ACHN (cell line): Measurements from ENCODE around the gene NEURL1B.
A peak's percentile ranks its signal among the peaks of the same experiment; 100 is the strongest.

ENCODE experiments used
- DNase-seq: peaks from one replicate; pipeline ENCODE4 v3.0.0-alpha.2; 2015
- in situ Hi-C: cut with HindIII; loops from 2 replicates; pipeline ENCODE4 v1.10.0; 2017; ENCODE audit warnings: low sequenced_read_pairs, low pct_ligation_motif_present, low pct_unique_long_range_greater_than_20kb

NEURL1B gene

GRCh38 chr5:172630082-172630481 lies 11.0 kb upstream of the NEURL1B start:
- in situ Hi-C loops, result no loop called here
- DNase-seq, result no peak

DNA sequence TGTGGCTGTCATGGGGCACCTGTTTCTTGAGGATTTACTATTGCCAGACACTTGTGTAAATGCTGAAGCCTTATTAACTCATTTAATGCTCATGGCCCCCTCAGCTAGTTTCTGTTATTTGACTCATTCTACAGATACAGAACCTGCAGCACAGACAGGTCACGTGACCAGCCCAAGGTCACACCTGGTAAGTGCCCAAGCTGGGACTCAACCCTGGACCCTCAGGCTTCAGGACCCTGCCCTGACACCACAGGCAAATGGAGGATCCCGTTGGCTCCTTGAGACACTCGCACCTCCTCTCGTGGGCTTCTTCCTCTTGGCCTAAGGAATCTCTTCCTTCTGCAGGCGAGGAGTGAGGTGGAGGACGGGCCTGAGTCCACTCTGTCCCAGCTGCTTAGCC lies 10.6 kb upstream of the NEURL1B start:
- in situ Hi-C loops, result no loop called here
- DNase-seq, result no peak

- DNase-seq, result no peak
- in situ Hi-C loops, result no loop called here
Observed at GRCh38 chr5:172630986-172631385, 10.1 kb upstream of the NEURL1B start.

- DNase-seq, result no peak
- in situ Hi-C loops, result no loop called here
Observed at GRCh38 chr5:172632346-172633092, 8.5 kb upstream of the NEURL1B start.

- in situ Hi-C loops, result no loop called here
- no peak for DNase-seq
Observed at GRCh38 chr5:172633403-172633970, 7.6 kb upstream of the NEURL1B start.

GRCh38 chr5:172634106-172634899 lies 6.8 kb upstream of the NEURL1B start:
- in situ Hi-C loops, result no loop called here
- DNase-seq, result no peak

DNA sequence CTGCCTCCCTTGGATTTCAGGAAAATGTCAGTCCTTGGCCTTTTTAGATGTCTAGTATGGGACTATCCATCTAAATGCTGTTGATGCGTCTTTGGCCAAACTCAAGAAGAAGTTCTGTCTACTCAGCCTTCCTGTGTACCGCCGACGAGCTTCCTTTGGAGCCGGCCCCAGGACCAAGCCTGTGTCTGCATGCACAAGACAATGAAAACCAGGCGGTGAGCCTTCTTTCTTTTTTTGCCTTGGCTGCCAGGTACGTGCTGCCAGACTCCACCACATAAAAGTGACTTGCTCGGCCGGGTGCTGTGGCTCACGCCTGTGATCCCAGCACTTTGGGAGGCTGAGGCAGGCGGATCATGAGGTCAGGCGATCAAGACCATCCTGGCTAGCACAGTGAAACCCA lies 6.0 kb upstream of the NEURL1B start:
- DNase-seq, result no peak
- in situ Hi-C loops, result no loop called here

GRCh38 chr5:172636279-172637050 lies 4.6 kb upstream of the NEURL1B start:
- in situ Hi-C loops, result no loop called here
- DNase-seq, result no peak

DNA sequence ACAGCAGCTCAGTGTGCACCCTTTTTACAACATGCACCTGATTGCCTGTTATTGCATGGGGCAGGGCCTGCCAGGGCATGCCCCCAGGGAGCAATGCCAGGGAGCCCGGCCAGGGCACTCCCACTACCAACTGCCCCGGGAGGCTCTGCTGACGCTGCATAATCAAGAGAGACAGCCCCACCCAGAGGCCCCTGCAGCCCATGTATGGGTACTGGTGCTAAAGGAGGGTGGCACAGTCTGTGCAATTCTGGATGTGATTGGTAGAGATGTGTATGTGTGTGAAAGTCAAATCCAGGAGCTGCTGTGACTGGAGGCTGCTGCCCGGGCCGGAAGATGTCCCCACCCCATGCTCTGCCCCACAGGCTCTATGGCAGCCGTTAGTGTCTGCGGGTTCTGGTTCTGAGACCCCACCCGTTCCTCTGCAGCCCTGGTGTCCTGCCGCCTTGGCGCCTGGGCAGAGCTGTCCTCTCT lies 3.9 kb upstream of the NEURL1B start:
- peak; percentile 26 for DNase-seq

DNA sequence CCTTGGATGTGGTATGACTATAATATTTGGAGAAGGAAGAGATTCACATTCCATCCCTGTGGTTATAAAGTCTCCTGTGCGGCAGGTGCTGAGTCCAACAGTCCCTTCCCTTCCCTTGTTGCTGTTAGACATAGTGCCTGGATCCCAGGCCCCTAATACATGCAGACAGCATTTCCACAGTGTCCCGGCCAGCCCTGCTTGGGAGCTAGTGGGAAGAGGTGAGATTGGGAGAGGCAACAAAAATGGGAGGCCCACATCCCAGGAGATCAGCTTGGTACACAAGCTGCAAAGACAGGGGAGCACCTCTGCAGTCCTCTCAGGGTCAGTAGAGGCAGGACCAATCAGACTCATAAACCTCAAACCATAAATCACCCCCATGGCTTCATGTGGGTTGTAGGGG lies 3.3 kb upstream of the NEURL1B start:
- no peak for DNase-seq
- in situ Hi-C loops, result no loop called here

More for the DNA sequence above, 3.9 kb upstream of the NEURL1B start:
- in situ Hi-C loops, result no loop called here

GRCh38 chr5:172638209-172638768 lies 2.8 kb upstream of the NEURL1B start:
- DNase-seq, result no peak
- in situ Hi-C loops, result no loop called here

DNA sequence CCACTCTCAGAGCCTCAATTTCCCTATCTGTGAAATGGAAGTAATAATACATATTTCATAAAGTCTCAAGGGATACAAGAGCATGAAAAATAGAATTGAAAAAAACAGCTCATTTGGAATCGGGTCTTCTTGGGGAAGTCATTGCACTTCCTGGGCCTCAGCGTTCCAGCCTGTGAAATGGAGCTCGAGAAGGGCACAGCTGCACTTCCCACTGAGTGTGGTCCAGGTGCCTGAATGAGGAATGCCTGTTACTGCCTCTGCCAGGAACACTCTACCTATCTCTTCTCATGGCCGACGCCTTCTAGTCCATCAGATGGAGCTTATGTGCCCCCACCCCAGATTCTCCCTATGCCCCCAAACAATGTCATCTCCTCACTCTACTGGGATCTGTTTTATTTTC lies 924 bp upstream of the NEURL1B start:
- no peak for DNase-seq
- in situ Hi-C loops, result no loop called here

- DNase-seq, result no peak
- in situ Hi-C loops, result no loop called here
Observed at GRCh38 chr5:172641359-172642050, 442 bp downstream of the NEURL1B start.

DNA sequence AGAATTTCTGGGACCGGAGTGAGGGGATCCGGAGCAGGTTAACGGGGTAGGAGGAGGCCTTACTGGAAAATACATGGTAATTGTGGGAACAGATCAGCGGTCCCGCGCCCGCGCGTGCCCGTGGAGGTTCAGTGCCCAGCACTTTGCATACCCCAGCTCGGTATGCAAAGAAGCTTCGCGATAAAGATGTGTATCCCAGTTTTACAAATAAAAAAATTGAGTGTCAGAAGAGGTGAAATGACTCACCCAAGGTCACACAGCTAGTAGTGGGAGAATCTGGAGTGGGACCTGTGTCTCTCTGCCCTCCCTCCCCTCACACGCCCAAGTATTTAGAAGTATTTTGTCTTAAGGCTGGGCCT lies 967 bp downstream of the NEURL1B start:
- no peak for DNase-seq
- in situ Hi-C loops, result no loop called here

DNA sequence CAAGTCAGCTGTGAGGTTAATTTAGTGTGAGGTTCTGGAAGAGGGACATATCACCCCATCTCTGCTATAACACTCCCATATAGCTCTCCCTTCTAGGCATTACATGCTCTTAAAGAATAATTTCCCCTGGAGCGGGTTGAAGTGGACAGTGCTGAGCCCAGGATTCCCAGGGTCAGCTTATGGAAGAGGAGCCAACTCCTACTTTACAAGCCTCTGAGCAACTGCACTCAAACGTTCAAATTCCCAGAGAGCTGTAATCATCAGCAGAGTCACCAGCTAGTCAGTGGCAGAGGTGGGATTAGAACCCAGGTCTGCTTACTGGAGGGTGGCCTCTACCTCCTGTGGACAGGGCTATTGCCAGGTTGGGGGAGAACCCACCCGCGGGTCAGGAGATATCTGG lies 1.4 kb downstream of the NEURL1B start:
- DNase-seq, result no peak
- in situ Hi-C loops, result no loop called here

DNA sequence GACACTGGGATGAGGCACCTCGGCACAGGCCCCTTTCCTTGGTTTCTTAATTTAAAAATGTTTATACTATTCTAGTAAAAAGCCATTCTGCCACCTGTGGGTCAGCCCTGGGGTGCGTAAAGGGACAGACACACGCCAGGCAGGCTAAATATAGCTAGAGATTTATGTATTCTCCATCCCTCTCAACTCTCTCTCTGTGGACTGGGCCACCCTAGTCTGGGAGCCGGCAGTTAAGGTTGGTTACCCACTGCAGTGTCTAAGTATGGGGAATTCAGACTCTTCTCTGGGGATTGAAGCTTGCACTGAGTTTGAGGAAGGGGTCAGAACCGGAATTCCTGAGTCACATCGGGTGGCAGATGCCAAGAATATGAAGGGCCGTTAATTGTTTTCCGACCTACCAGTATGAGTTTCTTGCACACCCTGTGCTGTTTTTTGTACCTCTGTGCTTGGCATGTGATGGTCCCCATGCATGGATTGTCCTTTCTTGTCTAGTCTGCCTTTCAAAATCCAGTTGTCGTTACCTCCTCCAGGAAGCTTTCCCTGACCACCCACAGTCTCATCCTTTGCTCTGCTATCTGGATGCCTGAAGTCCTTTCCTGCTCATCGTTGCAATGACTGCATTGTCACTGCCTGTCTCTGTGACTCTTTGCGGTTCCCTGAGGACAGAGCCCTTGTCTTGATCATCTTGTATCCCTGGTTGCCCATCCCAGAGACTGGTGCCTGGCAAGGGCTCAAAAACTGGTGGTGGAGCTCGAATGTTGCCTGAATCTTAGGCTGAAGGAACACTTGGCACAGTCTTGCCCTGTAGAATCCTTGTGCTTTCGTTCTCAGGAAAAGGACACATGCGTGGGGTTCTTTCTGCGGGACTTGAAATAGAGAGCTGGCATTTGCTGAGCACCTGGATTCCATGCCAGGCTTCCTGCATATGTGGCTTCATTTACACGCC lies 2.1 kb downstream of the NEURL1B start:
- no peak for DNase-seq
- in situ Hi-C loops, result no loop called here

- in situ Hi-C loops, result no loop called here
Observed at GRCh38 chr5:172644266-172644665, 3.2 kb downstream of the NEURL1B start.

More at GRCh38 chr5:172644266-172644665, 3.2 kb downstream of the NEURL1B start:
- DNase-seq, result no peak
